Stimulated activated effector memory CD8-positive, alpha-beta T cell treated with anti-CD3 and anti-CD28 coated beads, Interleukin-12 subunit alpha, Interleukin-12 subunit beta, amount 100 ng/mL, for 72 hours (primary cell): ENCODE results near the gene THOP1.

Experiments used
- ATAC-seq: fragments of 150-1000 bp; cut with Tn5 transposase; 2 replicates; pipeline ENCODE4 v1.10.0; 2021
- DNase-seq, 2 donors: peaks; one replicate each; pipeline ENCODE4 v3.0.0; 2021 to 2022; ENCODE audit warnings: low spot score in 2 of 2
- H3K27ac Mint-ChIP-seq: one replicate; pipeline ENCODE4 v1.8.0; 2022; ENCODE audit warnings: mild to moderate bottlenecking, mixed read lengths
- H3K36me3 Mint-ChIP-seq: one replicate; pipeline ENCODE4 v1.8.0; 2022; ENCODE audit warnings: mild to moderate bottlenecking, mixed read lengths
- H3K4me1 Mint-ChIP-seq: one replicate; pipeline ENCODE4 v1.8.0; 2022; ENCODE audit warnings: mixed read lengths
- H3K4me3 Mint-ChIP-seq: one replicate; pipeline ENCODE4 v1.8.0; 2022; ENCODE audit warnings: mild to moderate bottlenecking, mixed read lengths
- H3K9me3 Mint-ChIP-seq: one replicate; pipeline ENCODE4 v1.8.0; 2022; ENCODE audit warnings: mixed read lengths

THOP1 gene

DNA sequence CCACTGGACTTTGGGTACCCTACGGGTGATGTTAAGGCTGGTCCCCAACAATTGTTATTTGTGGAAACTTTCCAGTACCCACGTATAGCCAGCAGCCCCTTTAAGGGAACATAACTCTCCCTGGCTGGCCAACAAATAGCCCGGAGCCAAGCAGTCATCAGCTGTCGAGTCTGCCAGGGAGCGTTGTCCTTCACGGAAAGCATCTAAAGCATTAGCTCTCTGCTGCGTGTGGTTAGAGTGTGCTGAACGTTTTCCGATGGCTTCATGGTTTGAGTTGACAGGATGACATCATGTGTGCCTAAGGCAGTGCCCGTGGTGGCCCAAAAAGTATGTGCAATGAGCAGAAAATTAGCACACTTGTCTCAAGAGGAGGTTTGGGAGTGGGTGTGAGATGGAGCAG is 78.5 kb downstream of the THOP1 start:
- H3K4me3 Mint-ChIP-seq: no peak overlapping the region

More for the DNA sequence above, 78.5 kb downstream of the THOP1 start:
- no peaks in the 10 kb centered on the region for H3K4me1 Mint-ChIP-seq
- DNase-seq (no peak), ATAC-seq (no peak)
- no peaks in the 10 kb centered on the region for H3K9me3 Mint-ChIP-seq
- no peaks in the 10 kb centered on the region for H3K36me3 Mint-ChIP-seq
- H3K27ac Mint-ChIP-seq: no peak overlapping the region
